H9 (cell line): ENCODE results near the gene C1D. TPM values are rescaled to one million over a fixed set of nuclear protein-coding genes. Genes with fewer than 3 reads are reported as not detected.

Source experiments
- DNase-seq: peaks from one replicate; pipeline ENCODE4 v3.0.0-alpha.2; 2017
- H2AFZ ChIP-seq: one replicate; pipeline ENCODE4 v1.6.1; 2013; ENCODE audit warnings: mild to moderate bottlenecking, low read length, control low read depth, moderate library complexity
- H2AK5ac ChIP-seq: 2 replicates; pipeline ENCODE4 v1.6.1; 2013; ENCODE audit warnings: low read length, control low read depth, mixed read lengths; ENCODE audit not compliant: insufficient read length
- H2BK120ac ChIP-seq: one replicate; pipeline ENCODE4 v1.6.1; 2013; ENCODE audit warnings: low read depth, mild to moderate bottlenecking, low read length, control low read depth, inconsistent platforms; ENCODE audit not compliant: poor library complexity, severe bottlenecking
- H2BK12ac ChIP-seq: 2 replicates; pipeline ENCODE4 v1.6.1; 2013; ENCODE audit warnings: low read length, control low read depth, mixed read lengths, low read depth; ENCODE audit not compliant: insufficient read length
- H2BK15ac ChIP-seq: 2 replicates; pipeline ENCODE4 v1.6.1; 2013; ENCODE audit warnings: low read depth, low read length, control low read depth
- H2BK20ac ChIP-seq: one replicate; pipeline ENCODE4 v1.6.1; 2013; ENCODE audit warnings: low read depth, mild to moderate bottlenecking, low read length, control low read depth, inconsistent platforms; ENCODE audit not compliant: poor library complexity, severe bottlenecking
- H2BK5ac ChIP-seq: 2 replicates; pipeline ENCODE4 v1.6.1; 2013; ENCODE audit warnings: low read length, control low read depth, mixed read lengths; ENCODE audit not compliant: insufficient read length
- H3K14ac ChIP-seq: 2 replicates; pipeline ENCODE4 v1.6.1; 2013; ENCODE audit warnings: low read length, control low read depth; ENCODE audit not compliant: insufficient read depth
- H3K18ac ChIP-seq: 2 replicates; pipeline ENCODE4 v1.6.1; 2013; ENCODE audit warnings: low read depth, mild to moderate bottlenecking, mixed read lengths, low read length, control low read depth; ENCODE audit not compliant: insufficient read length
- H3K23ac ChIP-seq: 2 replicates; pipeline ENCODE4 v1.6.1; 2013; ENCODE audit warnings: low read length, control low read depth, mixed read lengths, low read depth; ENCODE audit not compliant: insufficient read length
- H3K23me2 ChIP-seq: 2 replicates; pipeline ENCODE4 v1.6.1; 2013; ENCODE audit warnings: low read depth, mild to moderate bottlenecking, mixed read lengths, low read length, control low read depth; ENCODE audit not compliant: insufficient read length, poor library complexity, severe bottlenecking
- H3K27ac ChIP-seq: 2 replicates; pipeline ENCODE4 v1.5.1; 2013; ENCODE audit warnings: low read length, control low read depth, mixed read lengths, low read depth; ENCODE audit not compliant: insufficient read length
- H3K27me3 ChIP-seq: 2 replicates; pipeline ENCODE4 v1.6.1; 2013; ENCODE audit warnings: low read length, control low read depth, inconsistent platforms; ENCODE audit not compliant: insufficient read depth
- H3K4ac ChIP-seq: 2 replicates; pipeline ENCODE4 v1.6.1; 2013; ENCODE audit warnings: low read depth, mild to moderate bottlenecking, control low read depth, inconsistent platforms, low read length, moderate library complexity
- H3K4me1 ChIP-seq: 2 replicates; pipeline ENCODE4 v1.6.1; 2013; ENCODE audit warnings: low read length, control low read depth, inconsistent platforms; ENCODE audit not compliant: insufficient read depth
- H3K4me2 ChIP-seq: 2 replicates; pipeline ENCODE4 v1.6.1; 2013; ENCODE audit warnings: low read length, control low read depth, mixed read lengths; ENCODE audit not compliant: insufficient read length, insufficient read depth
- H3K56ac ChIP-seq: 2 replicates; pipeline ENCODE4 v1.6.1; 2013; ENCODE audit warnings: low read depth, mild to moderate bottlenecking, mixed read lengths, low read length, control low read depth; ENCODE audit not compliant: insufficient read length
- H3K79me1 ChIP-seq: 2 replicates; pipeline ENCODE4 v1.6.1; 2013; ENCODE audit warnings: low read depth, mild to moderate bottlenecking, moderate library complexity, low read length, control low read depth, inconsistent platforms; ENCODE audit not compliant: insufficient read depth, poor library complexity, severe bottlenecking
- H3K79me2 ChIP-seq: 2 replicates; pipeline ENCODE4 v1.6.1; 2013; ENCODE audit warnings: low read length, control low read depth, inconsistent platforms; ENCODE audit not compliant: insufficient read depth
- H3K9ac ChIP-seq: 2 replicates; pipeline ENCODE4 v1.6.1; 2013; ENCODE audit warnings: low read length, control low read depth, mixed read lengths; ENCODE audit not compliant: insufficient read length; ENCODE audit errors: extremely low read depth
- H3K9me3 ChIP-seq: one replicate; pipeline ENCODE4 v1.6.1; 2013; ENCODE audit warnings: low read depth, low read length, inconsistent platforms; ENCODE audit not compliant: control insufficient read depth
- H3T11ph ChIP-seq: one replicate; pipeline ENCODE4 v1.6.1; 2013; ENCODE audit warnings: mild to moderate bottlenecking, low read length, control low read depth, inconsistent platforms
- H4K20me1 ChIP-seq: one replicate; pipeline ENCODE4 v1.6.1; 2013; ENCODE audit not compliant: control insufficient read depth, insufficient read length, insufficient read depth
- H4K5ac ChIP-seq: 2 replicates; pipeline ENCODE4 v1.6.1; 2013; ENCODE audit warnings: low read depth, mild to moderate bottlenecking, mixed read lengths, low read length, control low read depth; ENCODE audit not compliant: insufficient read length
- H4K8ac ChIP-seq: replicated peaks from 2 replicates; pipeline ENCODE4 v1.6.1; 2013; ENCODE audit warnings: low read length, control low read depth, mixed read lengths, low read depth; ENCODE audit not compliant: insufficient read length
- H4K91ac ChIP-seq: 2 replicates; pipeline ENCODE4 v1.6.1; 2013; ENCODE audit warnings: low read depth, mild to moderate bottlenecking, moderate library complexity, mixed read lengths, low read length, control low read depth; ENCODE audit not compliant: insufficient read length
- H3K27ac Mint-ChIP-seq, 3 experiments: 2 replicates in 2 of 3; 3 replicates in 1 of 3; pipeline ENCODE4 v1.8.0; 2020 to 2021; ENCODE audit warnings: mixed read lengths in 3 of 3, mild to moderate bottlenecking in 1 of 3, moderate library complexity in 1 of 3
- H3K27me3 Mint-ChIP-seq: 2 replicates; pipeline ENCODE4 v1.8.0; 2021; ENCODE audit warnings: low read depth, mild to moderate bottlenecking, moderate library complexity, mixed read lengths
- H3K36me3 Mint-ChIP-seq, 3 experiments: 2 replicates in 2 of 3; 3 replicates in 1 of 3; pipeline ENCODE4 v1.8.0; 2020 to 2021; ENCODE audit warnings: low read depth in 3 of 3, mixed read lengths in 3 of 3; ENCODE audit not compliant: insufficient read depth in 1 of 3
- H3K4me1 Mint-ChIP-seq, 2 experiments: 2 replicates each; pipeline ENCODE4 v1.8.0; 2020; ENCODE audit warnings: mixed read lengths in 2 of 2
- H3K4me3 Mint-ChIP-seq, 2 experiments: 2 replicates in 1 of 2; 3 replicates in 1 of 2; pipeline ENCODE4 v1.8.0; 2020 to 2021; ENCODE audit warnings: mild to moderate bottlenecking in 2 of 2, mixed read lengths in 2 of 2, moderate library complexity in 1 of 2
- H3K9me3 Mint-ChIP-seq, 2 experiments: 2 replicates in 1 of 2; 3 replicates in 1 of 2; pipeline ENCODE4 v1.8.0; 2020; ENCODE audit warnings: mild to moderate bottlenecking in 2 of 2, mixed read lengths in 2 of 2, moderate library complexity in 1 of 2
- CTCF ChIP-seq: fragments of 200-600 bp; sonication (generic); conservative IDR thresholded peaks from 3 replicates; pipeline ENCODE4 v1.8.0; 2021; ENCODE audit warnings: antibody characterized with exemption, mild to moderate bottlenecking
- WGBS: extraction: QIAGEN DNeasy Blood & Tissue Kit; methylation state at CpG from one replicate; pipeline ENCODE4 v1.1.7; 2013; ENCODE audit warnings: missing lambda C conversion rate, low lambda C conversion rate, mixed read lengths; ENCODE audit not compliant: insufficient read length; ENCODE audit errors: extremely low coverage; 5-methylcytosine and 5-hydroxymethylcytosine counted together
- total RNA-seq: library from RNA; stranded (reverse); gene quantifications from 2 replicates; pipeline ENCODE4 v1.2.1, GENCODE V29; 2021

C1D gene
- total RNA-seq, 1 experiment from 2014 or later, result 19.7 TPM

- H3K4me1 Mint-ChIP-seq, result peaks cover 0 to 5% of the 10 kb centered on the region in 2 experiments; a peak in 1 of 4 replicates
- DNase-seq, result no peak
- H2BK120ac ChIP-seq, result no peak overlapping the region
These were observed 5.0 kb downstream of the C1D start for GRCh38 chr2:68057658-68058396.

More at GRCh38 chr2:68057658-68058396, 5.0 kb downstream of the C1D start:
- no peaks in the 10 kb centered on the region for H3K9me3 Mint-ChIP-seq
- H3K56ac ChIP-seq, result no peak overlapping the region
- H3K36me3 Mint-ChIP-seq, result no peaks in the 10 kb centered on the region
- peaks cover 11% of the 10 kb centered on the region for H3K79me1 ChIP-seq
- no peak overlapping the region for H3T11ph ChIP-seq
- H4K5ac ChIP-seq, result no peak overlapping the region
- no peaks in the 10 kb centered on the region for H3K23me2 ChIP-seq
- WGBS, result no CpG with 5 or more reads among the region's 3 CpGs
- H2AK5ac ChIP-seq, result no peak overlapping the region
- H2BK15ac ChIP-seq, result no peak overlapping the region
- H3K27ac Mint-ChIP-seq, result 0 out of 7 replicates have a peak overlapping the region, but pooled peaks of 1 of the 3 experiments have one; percentile 11
- H2AFZ ChIP-seq, result no peak overlapping the region
- no peak overlapping the region for H3K4me3 Mint-ChIP-seq
- H3K9ac ChIP-seq, result no peak overlapping the region
- H2BK20ac ChIP-seq, result no peak overlapping the region
- no peak overlapping the region for H4K91ac ChIP-seq
- H3K79me2 ChIP-seq, result peaks cover 16% of the 10 kb centered on the region; the same call in 1 of the 2 replicates
- no peak overlapping the region for H3K14ac ChIP-seq
- no peaks in the 10 kb centered on the region for H3K4me1 ChIP-seq
- H4K20me1 ChIP-seq, result no peaks in the 10 kb centered on the region
- H3K27me3 Mint-ChIP-seq, result no peaks in the 10 kb centered on the region; the same call in 1 of the 2 replicates
- H3K27ac ChIP-seq, result no peak overlapping the region
- no peaks in the 10 kb centered on the region for H3K9me3 ChIP-seq
- H4K8ac ChIP-seq, result no peak overlapping the region
- no peak overlapping the region for H3K4ac ChIP-seq
- no peak; the same call in 2 of the 3 replicates for TF ChIP-seq CTCF
- H2BK12ac ChIP-seq, result no peak overlapping the region
- H3K18ac ChIP-seq, result no peak overlapping the region
- no peaks in the 10 kb centered on the region for H3K27me3 ChIP-seq
- no peak overlapping the region for H3K23ac ChIP-seq
- no peak overlapping the region for H2BK5ac ChIP-seq
- H3K4me2 ChIP-seq, result no peak overlapping the region
